Stimulated activated naive CD8-positive, alpha-beta T cell treated with anti-CD3 and anti-CD28 coated beads, Interleukin-15, amount 100 ng/mL, for 72 hours (primary cell): Measurements from ENCODE around the gene TDRD1.

ENCODE experiments used
- ATAC-seq: fragments of 150-1000 bp; cut with Tn5 transposase; 2 replicates; pipeline ENCODE4 v1.10.0; 2021; ENCODE audit warnings: mild to moderate bottlenecking, moderate library complexity
- DNase-seq, 2 donors: peaks; one replicate each; pipeline ENCODE4 v3.0.0; 2021 to 2022
- H3K27ac Mint-ChIP-seq, 2 donors: one replicate each; pipeline ENCODE4 v1.8.0; 2022; ENCODE audit warnings: mild to moderate bottlenecking in 2 of 2, mixed read lengths in 2 of 2, moderate library complexity in 2 of 2
- H3K27me3 Mint-ChIP-seq: one replicate; pipeline ENCODE4 v1.8.0; 2022; ENCODE audit warnings: mixed read lengths
- H3K4me1 Mint-ChIP-seq: one replicate; pipeline ENCODE4 v1.8.0; 2022; ENCODE audit warnings: mild to moderate bottlenecking, mixed read lengths
- H3K4me3 Mint-ChIP-seq, 2 donors: one replicate each; pipeline ENCODE4 v1.8.0; 2022; ENCODE audit warnings: mild to moderate bottlenecking in 2 of 2, mixed read lengths in 2 of 2, moderate library complexity in 1 of 2
- H3K9me3 Mint-ChIP-seq, 2 donors: one replicate each; pipeline ENCODE4 v1.8.0; 2022; ENCODE audit warnings: mixed read lengths in 2 of 2

The TDRD1 gene

DNA sequence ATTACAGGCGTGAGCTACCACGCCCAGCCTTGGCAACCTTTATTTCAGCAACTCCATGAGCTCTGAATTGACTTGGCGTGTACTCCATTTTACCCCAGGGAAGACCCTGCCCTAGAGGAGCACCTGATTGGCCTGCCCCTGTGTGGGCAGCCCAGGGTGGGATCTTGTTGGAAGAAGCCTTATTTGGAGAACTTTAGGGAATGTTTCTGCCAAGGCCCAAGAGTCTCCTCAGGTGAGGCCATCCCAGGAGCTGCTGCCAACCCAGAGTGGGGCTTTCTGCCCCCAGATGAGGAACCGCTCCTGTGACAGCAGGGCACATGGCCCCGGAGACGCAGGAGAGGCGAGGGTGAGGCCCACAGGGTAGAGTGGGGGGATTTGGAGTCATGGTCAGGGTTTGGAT, 101.9 kb downstream of the TDRD1 start:
- H3K9me3 Mint-ChIP-seq = no peaks in the 10 kb centered on the region
- no peaks in the 10 kb centered on the region for H3K4me1 Mint-ChIP-seq
- no peak overlapping the region for H3K27ac Mint-ChIP-seq
- H3K4me3 Mint-ChIP-seq = no peak overlapping the region
- no peak for ATAC-seq
- DNase-seq = no peak
- peaks cover 10% of the 10 kb centered on the region for H3K27me3 Mint-ChIP-seq

DNA sequence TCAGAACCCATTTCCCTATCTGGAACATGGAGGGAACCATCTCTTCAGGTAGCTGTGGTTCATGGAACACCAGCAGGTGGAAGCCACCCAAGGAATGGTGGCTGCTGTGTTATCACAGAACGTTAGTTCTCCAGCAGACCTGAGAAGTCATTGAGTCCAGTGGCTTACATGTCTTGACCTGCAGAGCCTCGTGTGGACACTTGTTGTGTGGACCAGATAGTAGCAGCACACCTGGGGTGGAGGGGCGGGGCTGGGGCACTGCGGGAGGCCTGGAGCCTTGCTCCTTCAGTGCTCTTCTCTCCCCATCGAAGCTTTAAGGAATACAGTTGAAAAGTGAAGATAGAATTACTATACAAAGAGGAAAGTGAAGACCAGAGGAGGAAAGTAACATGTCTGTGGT, 102.3 kb downstream of the TDRD1 start:
- H3K4me1 Mint-ChIP-seq = no peaks in the 10 kb centered on the region
- ATAC-seq (no peak), DNase-seq (no peak)
- H3K27ac Mint-ChIP-seq = no peak overlapping the region
- H3K4me3 Mint-ChIP-seq = no peak overlapping the region
- H3K27me3 Mint-ChIP-seq = peaks cover 10% of the 10 kb centered on the region
- no peaks in the 10 kb centered on the region for H3K9me3 Mint-ChIP-seq
